GM18517 (cell line): ENCODE measurements around the gene RBMS3.
A peak's percentile ranks its signal among the peaks of the same experiment; 100 is the strongest.
"Not testable (repeated sequence)": the region's sequence is repeated elsewhere in the genome, so short reads cannot be mapped to it uniquely, and the experiment has no call there.

Experiments
- ATAC-seq: cut with Tn5 transposase; IDR thresholded peaks from one replicate; pipeline ENCODE4 v1.9.1; 2021; ENCODE audit warnings: mild to moderate bottlenecking, moderate library complexity; ENCODE audit not compliant: unreplicated experiment

Gene RBMS3

GRCh38 chr3:29337565-29337964 lies 56.7 kb downstream of the RBMS3 start:
- no peak for ATAC-seq

GRCh38 chr3:29338377-29338776 lies 57.5 kb downstream of the RBMS3 start:
- no peak for ATAC-seq

GRCh38 chr3:29339016-29339833 lies 58.4 kb downstream of the RBMS3 start:
- ATAC-seq = no peak

- no peak for ATAC-seq
These were observed 63.3 kb downstream of the RBMS3 start for GRCh38 chr3:29344154-29344553.

- no peak for ATAC-seq
These were observed 64.1 kb downstream of the RBMS3 start for GRCh38 chr3:29344935-29345334.

GRCh38 chr3:29345516-29346300 lies 64.8 kb downstream of the RBMS3 start:
- no peak for ATAC-seq

GRCh38 chr3:29346828-29347227 lies 66.0 kb downstream of the RBMS3 start:
- ATAC-seq = no peak

GRCh38 chr3:29347412-29347811 lies 66.5 kb downstream of the RBMS3 start:
- no peak for ATAC-seq

GRCh38 chr3:29348316-29348715 lies 67.4 kb downstream of the RBMS3 start:
- no peak for ATAC-seq

- no peak for ATAC-seq
These were observed 68.2 kb downstream of the RBMS3 start for GRCh38 chr3:29349049-29349448.

- peak; percentile 51 for ATAC-seq
These were observed 72.9 kb downstream of the RBMS3 start for GRCh38 chr3:29353807-29354206.

- ATAC-seq = no peak
These were observed 74.0 kb downstream of the RBMS3 start for GRCh38 chr3:29354894-29355293.

GRCh38 chr3:29356062-29356461 lies 75.2 kb downstream of the RBMS3 start:
- ATAC-seq = no peak

GRCh38 chr3:29360289-29360688 lies 79.4 kb downstream of the RBMS3 start:
- not testable (repeated sequence) for ATAC-seq

- no peak for ATAC-seq
These were observed 82.2 kb downstream of the RBMS3 start for GRCh38 chr3:29363110-29363509.

GRCh38 chr3:29370021-29370420 lies 89.2 kb downstream of the RBMS3 start:
- ATAC-seq = no peak

GRCh38 chr3:29370476-29371420 lies 89.9 kb downstream of the RBMS3 start:
- ATAC-seq = no peak

GRCh38 chr3:29373131-29373680 lies 92.3 kb downstream of the RBMS3 start:
- ATAC-seq = no peak

GRCh38 chr3:29374226-29374625 lies 93.4 kb downstream of the RBMS3 start:
- ATAC-seq = no peak

- no peak for ATAC-seq
These were observed 98.2 kb downstream of the RBMS3 start for GRCh38 chr3:29379097-29379496.

GRCh38 chr3:29381595-29381994 lies 100.7 kb downstream of the RBMS3 start:
- ATAC-seq = no peak
